Mucosa of rectum (tissue), 2 donors: ENCODE data around the gene CAPRIN1.

ENCODE experiments used
- H3K27ac ChIP-seq, 2 donors: one replicate each; pipeline ENCODE4 v1.7.0; 2013; ENCODE audit warnings: inconsistent platforms in 2 of 2, low read depth in 2 of 2, low read length in 2 of 2
- H3K27me3 ChIP-seq, 2 donors: one replicate each; pipeline ENCODE4 v1.7.0; 2013; ENCODE audit warnings: low read length in 2 of 2; ENCODE audit not compliant: control insufficient read depth in 2 of 2, insufficient read depth in 2 of 2
- H3K36me3 ChIP-seq, 2 donors: one replicate each; pipeline ENCODE4 v1.7.0; 2013; ENCODE audit warnings: low read length in 2 of 2; ENCODE audit not compliant: control insufficient read depth in 2 of 2, insufficient read depth in 2 of 2
- H3K4me1 ChIP-seq, 2 donors: one replicate each; pipeline ENCODE4 v1.7.0; 2013; ENCODE audit warnings: low read length in 2 of 2, mild to moderate bottlenecking in 1 of 2; ENCODE audit not compliant: control insufficient read depth in 2 of 2, insufficient read depth in 2 of 2
- H3K4me3 ChIP-seq, 2 donors: one replicate each; pipeline ENCODE4 v1.7.0; 2013; ENCODE audit warnings: low read length in 2 of 2
- H3K9ac ChIP-seq, 2 donors: one replicate each; pipeline ENCODE4 v1.7.0; 2013; ENCODE audit warnings: low read length in 2 of 2, low read depth in 1 of 2, mild to moderate bottlenecking in 1 of 2
- H3K9me3 ChIP-seq, 2 donors: one replicate each; pipeline ENCODE4 v1.7.0; 2013; ENCODE audit warnings: low read length in 2 of 2; ENCODE audit not compliant: control insufficient read depth in 2 of 2
- donor health status: healthy.
- donor health status: Normal muscosa, but diverticular disease.

CAPRIN1 gene

GRCh38 chr11:34149786-34150185 lies 98.3 kb downstream of the CAPRIN1 start:
- Histone ChIP-seq H3K4me1 (no peaks in the 10 kb centered on the region), H3K9ac (no peak overlapping the region), H3K4me3 (no peak overlapping the region), H3K9me3 (no peaks in the 10 kb centered on the region), H3K27me3 (no peaks in the 10 kb centered on the region), H3K36me3 (peaks cover 38 to 55% of the 10 kb centered on the region in 2 donors), H3K27ac (no peak overlapping the region)

GRCh38 chr11:34150494-34151151 lies 99.1 kb downstream of the CAPRIN1 start:
- Histone ChIP-seq H3K4me3 (no peak overlapping the region), H3K4me1 (no peaks in the 10 kb centered on the region), H3K9ac (no peak overlapping the region), H3K36me3 (peaks cover 34 to 47% of the 10 kb centered on the region in 2 donors), H3K27me3 (no peaks in the 10 kb centered on the region), H3K27ac (no peak overlapping the region), H3K9me3 (no peaks in the 10 kb centered on the region)
